Mesendoderm (in vitro differentiated cells): ENCODE measurements around the gene FDPS.

Experiments used
- DNase-seq: peaks from one replicate; pipeline ENCODE4 v3.0.0; 2013
- H2AK5ac ChIP-seq: 2 replicates; pipeline ENCODE4 v1.6.1; 2013; ENCODE audit warnings: low read length, inconsistent platforms
- H2BK120ac ChIP-seq: 2 replicates; pipeline ENCODE4 v1.6.1; 2013; ENCODE audit warnings: low read depth, mild to moderate bottlenecking, low read length, moderate library complexity, mixed read lengths
- H2BK15ac ChIP-seq: replicated peaks from 2 replicates; pipeline ENCODE4 v1.6.1; 2013; ENCODE audit warnings: low read depth, mild to moderate bottlenecking, moderate library complexity
- H2BK5ac ChIP-seq: 2 replicates; pipeline ENCODE4 v1.6.1; 2013; ENCODE audit warnings: low read length, inconsistent platforms
- H3K18ac ChIP-seq: 2 replicates; pipeline ENCODE4 v1.6.1; 2013; ENCODE audit warnings: mild to moderate bottlenecking, low read length, mixed read lengths
- H3K23ac ChIP-seq: one replicate; pipeline ENCODE4 v1.6.1; 2013; ENCODE audit warnings: low read length
- H3K27ac ChIP-seq: 2 replicates; pipeline ENCODE4 v1.5.1; 2013; ENCODE audit warnings: low read depth, mild to moderate bottlenecking, inconsistent platforms, low read length, moderate library complexity
- H3K27me3 ChIP-seq: 2 replicates; pipeline ENCODE4 v1.6.1; 2013; ENCODE audit warnings: low read length, control low read depth, mild to moderate bottlenecking, inconsistent platforms; ENCODE audit not compliant: insufficient read depth, poor library complexity
- H3K36me3 ChIP-seq: 2 replicates; pipeline ENCODE4 v1.6.1; 2013; ENCODE audit warnings: low read length, inconsistent platforms; ENCODE audit not compliant: control insufficient read depth, insufficient read depth
- H3K4ac ChIP-seq: one replicate; pipeline ENCODE4 v1.6.1; 2013; ENCODE audit warnings: low read depth, mild to moderate bottlenecking, low read length, moderate library complexity
- H3K4me1 ChIP-seq: 2 replicates; pipeline ENCODE4 v1.6.1; 2013; ENCODE audit warnings: low read depth, low read length, inconsistent platforms; ENCODE audit not compliant: control insufficient read depth
- H3K4me2 ChIP-seq: 2 replicates; pipeline ENCODE4 v1.6.1; 2013; ENCODE audit warnings: low read length
- H3K4me3 ChIP-seq: 2 replicates; pipeline ENCODE4 v1.5.1; 2013; ENCODE audit warnings: mild to moderate bottlenecking, low read length
- H3K56ac ChIP-seq: one replicate; pipeline ENCODE4 v1.6.1; 2013; ENCODE audit warnings: low read length
- H3K79me1 ChIP-seq: 2 replicates; pipeline ENCODE4 v1.6.1; 2013; ENCODE audit warnings: low read length, inconsistent platforms
- H3K79me2 ChIP-seq: 2 replicates; pipeline ENCODE4 v1.6.1; 2013; ENCODE audit warnings: mild to moderate bottlenecking, low read length; ENCODE audit not compliant: control insufficient read depth, insufficient read depth
- H3K9ac ChIP-seq: 2 replicates; pipeline ENCODE4 v1.6.1; 2013; ENCODE audit warnings: low read length, inconsistent platforms
- H4K5ac ChIP-seq: one replicate; pipeline ENCODE4 v1.6.1; 2013; ENCODE audit warnings: low read length
- H4K8ac ChIP-seq: one replicate; pipeline ENCODE4 v1.6.1; 2013; ENCODE audit warnings: low read depth, mild to moderate bottlenecking, control low read depth, low read length, moderate library complexity
- WGBS: extraction: QIAGEN DNeasy Blood & Tissue Kit; methylation state at CpG from one replicate; pipeline ENCODE4 v1.1.7; 2013; ENCODE audit warnings: low lambda C conversion rate, missing lambda C conversion rate; ENCODE audit not compliant: insufficient coverage; ENCODE audit errors: extremely low coverage; 5-methylcytosine and 5-hydroxymethylcytosine counted together

Gene FDPS

DNA sequence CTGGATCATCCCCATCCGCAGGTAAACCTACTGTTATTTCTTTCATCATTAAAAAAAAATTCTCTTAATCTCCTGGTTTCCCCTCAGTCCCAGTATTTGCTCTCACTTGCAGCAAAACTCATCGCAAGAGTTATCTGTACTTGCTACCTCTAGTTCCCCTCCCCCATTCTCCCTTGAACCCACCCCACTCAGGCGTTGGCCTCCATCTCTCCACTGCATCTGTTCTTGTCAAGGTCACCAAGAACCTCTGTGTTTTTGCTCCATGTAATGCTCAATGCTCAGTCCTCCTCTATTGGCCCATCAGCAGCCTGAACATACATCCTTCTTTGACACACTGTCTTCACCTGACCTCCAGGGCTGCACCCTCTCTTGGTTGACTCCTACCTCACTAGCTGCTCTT lies 12.0 kb upstream of the FDPS start:
- H4K5ac ChIP-seq, result no peak overlapping the region
- H3K27me3 ChIP-seq, result no peaks in the 10 kb centered on the region
- no peak overlapping the region for H2BK5ac ChIP-seq
- H2BK15ac ChIP-seq, result no peak overlapping the region
- no peaks in the 10 kb centered on the region for H3K4me1 ChIP-seq
- no peak overlapping the region for H3K18ac ChIP-seq
- H3K4me3 ChIP-seq, result no peak overlapping the region
- no CpG with 5 or more reads among the region's 3 CpGs for WGBS
- no peak overlapping the region for H3K9ac ChIP-seq
- H2BK120ac ChIP-seq, result no peak overlapping the region
- no peak for DNase-seq
- no peak overlapping the region for H3K4ac ChIP-seq
- no peak overlapping the region for H3K27ac ChIP-seq
- H3K79me2 ChIP-seq, result no peaks in the 10 kb centered on the region
- H3K4me2 ChIP-seq, result no peak overlapping the region
- no peak overlapping the region for H3K23ac ChIP-seq
- H3K56ac ChIP-seq, result no peak overlapping the region
- H3K36me3 ChIP-seq, result no peaks in the 10 kb centered on the region
- H2AK5ac ChIP-seq, result no peak overlapping the region
- H4K8ac ChIP-seq, result no peak overlapping the region
- no peaks in the 10 kb centered on the region for H3K79me1 ChIP-seq

DNA sequence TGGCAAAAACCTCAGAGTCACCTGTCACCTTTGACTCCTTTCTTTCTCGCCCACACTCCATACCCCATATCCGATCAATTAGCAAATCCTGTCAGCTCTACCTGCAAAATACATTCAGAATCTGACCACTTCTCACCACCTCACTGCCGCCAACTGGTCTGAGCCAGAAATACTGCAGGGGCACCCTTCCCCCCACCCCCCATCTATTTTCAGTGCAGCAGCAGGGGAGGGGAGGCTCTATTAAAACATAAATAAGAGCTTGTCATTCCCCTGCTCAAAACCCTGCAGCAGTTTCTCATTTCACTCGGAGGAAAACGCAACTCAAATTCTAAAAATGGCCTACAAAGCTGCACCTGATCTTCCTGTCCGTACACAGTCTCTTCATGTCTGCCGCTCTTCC lies 11.3 kb upstream of the FDPS start:
- Histone ChIP-seq H3K18ac (no peak overlapping the region), H3K79me1 (no peaks in the 10 kb centered on the region), H3K27ac (no peak overlapping the region), H3K4me1 (no peaks in the 10 kb centered on the region), H3K23ac (no peak overlapping the region), H3K4me3 (no peak overlapping the region), H4K5ac (no peak overlapping the region), H2BK120ac (no peak overlapping the region), H3K27me3 (no peaks in the 10 kb centered on the region), H3K4ac (no peak overlapping the region), H3K56ac (no peak overlapping the region), H3K36me3 (no peaks in the 10 kb centered on the region), H2BK5ac (no peak overlapping the region), H3K4me2 (no peak overlapping the region), H4K8ac (no peak overlapping the region), H2AK5ac (no peak overlapping the region), H3K79me2 (no peaks in the 10 kb centered on the region), H3K9ac (no peak overlapping the region), H2BK15ac (no peak overlapping the region)
- WGBS, result no CpG with 5 or more reads among the region's 7 CpGs
- DNase-seq, result no peak

DNA sequence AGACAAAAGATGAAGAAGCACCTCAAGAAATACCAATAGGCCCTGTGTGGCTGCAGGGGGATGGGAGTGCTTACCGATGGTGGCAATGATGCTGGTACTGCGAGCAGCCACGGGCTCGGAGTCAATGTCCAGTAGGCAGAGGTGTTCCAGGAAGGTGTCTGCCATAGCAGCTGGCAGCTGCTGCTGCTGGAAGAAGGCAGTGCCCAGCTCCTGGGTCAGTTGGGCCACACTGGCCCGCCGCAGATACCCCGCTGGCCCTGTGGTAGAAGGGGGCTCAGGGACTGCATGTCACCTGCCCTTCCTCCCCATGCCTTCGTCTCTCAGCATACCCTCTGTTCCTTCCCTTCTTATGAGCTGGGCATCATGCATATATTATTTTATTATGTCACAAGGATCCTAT lies 8.6 kb upstream of the FDPS start:
- Histone ChIP-seq H3K79me2 (no peaks in the 10 kb centered on the region), H3K18ac (no peak overlapping the region), H3K4ac (no peak overlapping the region), H3K9ac (no peak overlapping the region), H3K4me3 (no peak overlapping the region), H3K4me1 (no peaks in the 10 kb centered on the region), H2BK5ac (no peak overlapping the region), H3K23ac (no peak overlapping the region), H3K56ac (no peak overlapping the region), H4K5ac (no peak overlapping the region), H3K27me3 (no peaks in the 10 kb centered on the region), H3K36me3 (no peaks in the 10 kb centered on the region), H2BK15ac (no peak overlapping the region), H3K4me2 (no peak overlapping the region), H4K8ac (no peak overlapping the region), H2AK5ac (no peak overlapping the region), H3K79me1 (no peaks in the 10 kb centered on the region), H3K27ac (no peak overlapping the region), H2BK120ac (no peak overlapping the region)
- no CpG with 5 or more reads among the region's 8 CpGs for WGBS
- no peak for DNase-seq

DNA sequence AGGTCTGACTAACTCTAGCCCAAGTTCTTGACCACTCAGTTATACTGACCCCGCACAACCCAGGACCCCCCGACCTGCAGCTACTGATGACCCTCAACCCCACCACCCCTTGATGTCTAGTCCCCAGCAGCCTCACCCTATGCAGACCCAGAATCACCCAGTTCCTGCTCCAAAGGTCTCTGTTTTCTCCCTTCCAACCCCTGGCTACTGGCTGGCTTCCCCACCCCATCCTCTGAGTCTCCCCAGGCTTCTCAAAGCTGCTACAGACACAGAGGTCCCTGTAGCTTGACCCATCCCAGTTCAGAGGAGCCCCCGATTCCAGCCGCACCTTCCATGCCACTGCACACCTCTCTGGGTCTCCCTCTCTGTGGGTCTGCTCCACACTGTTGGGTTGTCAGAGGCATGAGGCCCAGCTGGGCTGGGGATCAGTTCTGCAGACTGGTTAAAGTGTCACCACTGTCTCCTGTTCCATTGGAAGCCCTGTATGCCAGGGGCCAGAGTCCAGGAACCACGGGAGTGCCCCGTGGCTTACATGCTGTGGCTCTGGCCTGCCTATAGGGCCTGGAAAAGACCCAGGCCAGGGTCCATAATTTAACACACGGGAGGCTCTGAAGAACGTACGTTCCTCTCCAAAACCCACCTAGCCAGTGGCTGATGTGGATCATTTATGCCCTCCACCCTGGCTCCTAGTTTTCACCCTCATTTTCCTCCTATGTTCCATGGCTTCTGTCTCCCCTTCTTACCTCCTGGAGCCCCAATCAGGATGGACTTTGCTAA lies 7.9 kb upstream of the FDPS start:
- H4K8ac ChIP-seq, result no peak overlapping the region
- H3K79me1 ChIP-seq, result no peaks in the 10 kb centered on the region
- no peak overlapping the region for H2BK5ac ChIP-seq
- H3K4me2 ChIP-seq, result no peak overlapping the region
- no peak overlapping the region for H2BK120ac ChIP-seq
- no peak overlapping the region for H2BK15ac ChIP-seq
- no peak overlapping the region for H3K4ac ChIP-seq
- H4K5ac ChIP-seq, result no peak overlapping the region
- H3K79me2 ChIP-seq, result no peaks in the 10 kb centered on the region
- no CpG with 5 or more reads among the region's 9 CpGs for WGBS
- H3K27ac ChIP-seq, result no peak overlapping the region
- H3K56ac ChIP-seq, result no peak overlapping the region
- no peak overlapping the region for H3K9ac ChIP-seq
- H3K4me1 ChIP-seq, result no peaks in the 10 kb centered on the region
- no peaks in the 10 kb centered on the region for H3K36me3 ChIP-seq
- H3K23ac ChIP-seq, result no peak overlapping the region
- no peak overlapping the region for H3K4me3 ChIP-seq
- no peak overlapping the region for H3K18ac ChIP-seq
- no peaks in the 10 kb centered on the region for H3K27me3 ChIP-seq
- H2AK5ac ChIP-seq, result no peak overlapping the region
- DNase-seq, result no peak

DNA sequence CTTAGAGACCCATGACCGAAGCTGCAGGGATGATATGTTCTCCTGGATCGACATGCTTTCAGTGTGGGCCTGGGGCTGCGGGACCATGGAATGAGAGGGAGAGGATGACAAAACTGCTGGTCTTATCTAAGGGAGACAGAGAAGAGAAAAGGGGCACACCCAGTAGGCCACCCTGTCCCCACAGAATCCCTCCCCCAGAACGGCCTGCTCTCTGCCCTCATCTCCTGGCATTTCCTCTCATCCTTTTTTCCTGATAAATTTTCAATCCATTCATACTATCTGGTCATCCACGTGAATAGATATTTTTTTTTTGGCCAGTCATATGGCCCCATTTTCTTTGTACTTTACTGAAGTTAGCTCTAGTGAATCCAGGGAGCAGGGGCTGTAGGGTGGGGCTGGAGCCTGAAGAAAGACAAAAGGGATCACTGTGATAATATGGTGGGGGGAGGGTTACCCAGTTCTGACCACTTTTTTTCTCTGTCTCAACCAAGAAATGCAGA lies 7.3 kb upstream of the FDPS start, which contains the start of gene PKLR:
Gene PKLR, minus strand, starts transcription at position 97 of the 500 bp plus-strand sequence. Its CDS starts 43 bp downstream, at position 54.
- Histone ChIP-seq H3K4me2 (no peak within 1 kb of the TSS), H3K4ac (no peak within 1 kb of the TSS), H3K27ac (no peak within 1 kb of the TSS), H2AK5ac (no peak within 1 kb of the TSS), H3K56ac (no peak within 1 kb of the TSS), H3K4me1 (no peaks in the 10 kb centered on the region), H4K5ac (no peak within 1 kb of the TSS), H3K79me2 (no peaks in the 10 kb centered on the region), H2BK120ac (no peak within 1 kb of the TSS), H3K27me3 (no peaks in the 10 kb centered on the region), H2BK15ac (no peak within 1 kb of the TSS), H3K9ac (no peak within 1 kb of the TSS), H3K18ac (no peak within 1 kb of the TSS), H3K36me3 (no peaks in the 10 kb centered on the region), H3K23ac (no peak within 1 kb of the TSS), H3K79me1 (no peaks in the 10 kb centered on the region), H3K4me3 (no peak within 1 kb of the TSS), H4K8ac (no peak within 1 kb of the TSS), H2BK5ac (no peak within 1 kb of the TSS)
- DNase-seq, result no peak
- no CpG with 5 or more reads among the region's 5 CpGs for WGBS
